ENCODE results near the gene ROCK2.

GRCh38 chr2:11356764-11357163 lies 12.3 kb upstream of the ROCK2 start:
- TF ChIP-seq CTCF (conservative IDR thresholded peaks at IDR 0.05) (no peak), ZFX (IDR thresholded peaks at IDR 0.05) (no peak)

Data from C4-2B (cell line).